GM23338 (cell line): ENCODE data around the gene FSIP1.

Source experiments
- CREB1 ChIP-seq: fragments of 250-450 bp; sonication (Bioruptor Pico); IDR thresholded peaks from 2 replicates; pipeline ENCODE4 v1.5.0; 2020; ENCODE audit warnings: low read depth, mild to moderate bottlenecking, moderate library complexity
- CTCF ChIP-seq, 2 experiments: fragments of 200-600 bp in 1 of 2; sonication (generic) in 1 of 2; conservative IDR thresholded peaks; 2 replicates each; pipeline versions ENCODE4 v1.5.1 to v1.6.1; 2016 to 2017; ENCODE audit warnings: antibody characterized with exemption in 2 of 2, low read depth in 2 of 2, mild to moderate bottlenecking in 2 of 2, moderate library complexity in 1 of 2
- EZH2 ChIP-seq: fragments of 200-600 bp; sonication (generic); IDR thresholded peaks from one replicate; pipeline ENCODE4 v1.8.0; 2017; ENCODE audit warnings: antibody characterized with exemption, mild to moderate bottlenecking, low read depth; ENCODE audit not compliant: unreplicated experiment
- EZH2phosphoT487 ChIP-seq: fragments of 200-600 bp; sonication (generic); IDR thresholded peaks from one replicate; pipeline ENCODE4 v1.8.1; 2018; ENCODE audit warnings: antibody characterized with exemption; ENCODE audit not compliant: unreplicated experiment
- JUNB ChIP-seq: IDR thresholded peaks from one replicate; pipeline ENCODE4 v1.6.1; 2016; ENCODE audit warnings: antibody characterized with exemption; ENCODE audit not compliant: unreplicated experiment
- NANOG ChIP-seq: IDR thresholded peaks from 2 replicates; pipeline ENCODE4 v1.6.1; 2016; ENCODE audit warnings: antibody characterized with exemption, borderline replicate concordance
- POLR2AphosphoS5 ChIP-seq: IDR thresholded peaks from 2 replicates; pipeline ENCODE4 v1.6.1; 2016; ENCODE audit warnings: antibody characterized with exemption, low read depth
- REST ChIP-seq: IDR thresholded peaks from one replicate; pipeline ENCODE4 v1.6.1; 2018; ENCODE audit warnings: antibody characterized with exemption; ENCODE audit not compliant: unreplicated experiment
- STAT1 ChIP-seq: IDR thresholded peaks from one replicate; pipeline ENCODE4 v1.6.1; 2016; ENCODE audit warnings: antibody characterized with exemption; ENCODE audit not compliant: unreplicated experiment
- ZNF114 ChIP-seq: fragments of 250-450 bp; sonication (Bioruptor Pico); IDR thresholded peaks from 2 replicates; pipeline ENCODE4 v1.5.0; 2020; ENCODE audit warnings: mild to moderate bottlenecking, moderate library complexity
- ZNF331 ChIP-seq: fragments of 250-450 bp; sonication (Bioruptor Pico); IDR thresholded peaks from 2 replicates; pipeline ENCODE4 v1.5.0; 2020; ENCODE audit warnings: low read depth, mild to moderate bottlenecking, moderate library complexity
- ZNF462 ChIP-seq: fragments of 250-450 bp; sonication (Bioruptor Pico); IDR thresholded peaks from 2 replicates; pipeline ENCODE4 v1.5.0; 2020; ENCODE audit warnings: mild to moderate bottlenecking, moderate library complexity

GRCh38 chr15:39745415-39745814 is 37.2 kb downstream of the FSIP1 start:
- TF ChIP-seq CREB1 (CRISPR knock-in tag): no peak
- TF ChIP-seq CTCF (conservative IDR thresholded peaks at IDR 0.05; ENCODE audit: low read depth in 2 of 2): no peak
- no peak for TF ChIP-seq EZH2phosphoT487
- no peak for TF ChIP-seq EZH2
- no peak for TF ChIP-seq POLR2AphosphoS5
- no peak for TF ChIP-seq REST
- TF ChIP-seq ZNF462 (CRISPR knock-in tag): no peak
- TF ChIP-seq NANOG: no peak
- TF ChIP-seq ZNF114 (CRISPR knock-in tag): no peak
- TF ChIP-seq JUNB: no peak
- no peak for TF ChIP-seq ZNF331 (CRISPR knock-in tag)
- TF ChIP-seq STAT1: no peak
